RWPE1 (cell line): ENCODE data around the gene ARMCX6.
A peak's percentile ranks its signal among the peaks of the same experiment; 100 is the strongest.
"Not testable (repeated sequence)": the region's sequence is repeated elsewhere in the genome, so short reads cannot be mapped to it uniquely, and the experiment has no call there.

Experiments
- CTCF ChIA-PET: fragments of 350-600 bp; sonication (Branson Sonifier 250); formaldehyde crosslinking; extraction: SDS; loops from one replicate; lab custom pipeline; 2021; lab: Yijun Ruan, JAX
- POLR2A ChIA-PET: fragments of 400-600 bp; formaldehyde crosslinking; extraction: SDS; loops from one replicate; lab custom pipeline; 2020; ENCODE audit warnings: antibody characterized with exemption; ENCODE audit not compliant: low non-redundant PET; lab: Yijun Ruan, JAX
- DNase-seq: peaks from one replicate; pipeline ENCODE4 v3.0.0; 2012; ENCODE audit warnings: low spot score
- H3K27ac ChIP-seq: fragments of 450-650 bp; 2 replicates; pipeline ENCODE4 v1.5.1; 2017
- TF ChIP-seq, protein P1 (sequence below): fragments of 450-650 bp; conservative IDR thresholded peaks from 2 replicates; pipeline ENCODE4 v1.5.1; 2017; ENCODE audit warnings: low read depth, mild to moderate bottlenecking

Gene ARMCX6

DNA sequence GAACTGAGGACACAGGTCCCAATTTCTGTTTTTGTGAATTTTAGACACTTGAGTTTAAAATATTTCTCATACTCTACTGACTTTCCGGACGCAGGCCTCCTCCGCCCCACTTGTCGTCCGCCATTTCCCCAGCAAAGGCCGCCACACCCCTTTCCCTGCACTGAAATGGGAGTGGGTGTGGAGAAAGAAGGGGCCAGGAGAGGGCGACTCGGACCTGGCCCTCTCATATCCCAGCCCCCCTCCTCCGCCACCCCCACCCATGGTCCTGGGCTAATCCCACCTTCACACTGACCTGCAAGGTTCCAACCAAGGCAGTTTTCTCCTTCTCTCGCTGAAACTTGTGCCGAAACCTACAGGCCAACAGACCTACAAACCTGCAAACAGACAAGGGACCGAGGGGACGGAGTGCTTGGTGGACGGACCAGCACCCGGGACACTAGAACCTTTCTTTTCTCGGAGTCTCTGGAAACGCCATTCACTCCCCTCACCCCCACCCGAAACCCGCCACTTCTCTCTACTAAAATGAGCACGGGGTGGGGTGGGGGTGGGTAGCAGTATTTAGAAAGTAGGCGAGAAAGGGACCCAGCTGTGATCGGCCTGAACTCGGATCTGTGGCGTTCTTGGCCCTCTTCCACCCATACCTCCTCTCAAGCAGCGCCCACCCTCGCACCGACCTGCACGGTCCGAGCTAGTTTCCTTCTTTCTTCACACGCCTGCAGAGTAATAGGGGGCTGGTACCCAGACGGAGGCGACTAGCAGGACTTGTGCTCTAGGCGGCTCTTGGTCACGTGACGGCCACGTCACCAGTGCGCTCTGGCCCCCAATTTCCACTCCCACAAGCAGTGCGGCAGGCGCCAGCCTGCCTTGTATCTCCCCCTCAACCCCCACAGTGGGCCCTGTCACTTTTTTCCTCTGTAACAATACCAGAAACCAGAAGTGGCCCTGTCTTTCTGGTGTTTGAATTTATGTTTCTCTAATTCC lies at the start of gene ARMCX6:
TSS of gene ARMCX6 (minus strand) at position 790 of the 981 bp plus-strand sequence. CDS start 1,380 bp downstream, outside the sequence.
- TF ChIP-seq, protein P1, sequence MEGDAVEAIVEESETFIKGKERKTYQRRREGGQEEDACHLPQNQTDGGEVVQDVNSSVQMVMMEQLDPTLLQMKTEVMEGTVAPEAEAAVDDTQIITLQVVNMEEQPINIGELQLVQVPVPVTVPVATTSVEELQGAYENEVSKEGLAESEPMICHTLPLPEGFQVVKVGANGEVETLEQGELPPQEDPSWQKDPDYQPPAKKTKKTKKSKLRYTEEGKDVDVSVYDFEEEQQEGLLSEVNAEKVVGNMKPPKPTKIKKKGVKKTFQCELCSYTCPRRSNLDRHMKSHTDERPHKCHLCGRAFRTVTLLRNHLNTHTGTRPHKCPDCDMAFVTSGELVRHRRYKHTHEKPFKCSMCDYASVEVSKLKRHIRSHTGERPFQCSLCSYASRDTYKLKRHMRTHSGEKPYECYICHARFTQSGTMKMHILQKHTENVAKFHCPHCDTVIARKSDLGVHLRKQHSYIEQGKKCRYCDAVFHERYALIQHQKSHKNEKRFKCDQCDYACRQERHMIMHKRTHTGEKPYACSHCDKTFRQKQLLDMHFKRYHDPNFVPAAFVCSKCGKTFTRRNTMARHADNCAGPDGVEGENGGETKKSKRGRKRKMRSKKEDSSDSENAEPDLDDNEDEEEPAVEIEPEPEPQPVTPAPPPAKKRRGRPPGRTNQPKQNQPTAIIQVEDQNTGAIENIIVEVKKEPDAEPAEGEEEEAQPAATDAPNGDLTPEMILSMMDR: peak; percentile 42
- POLR2A ChIA-PET: no interaction called here
- H3K27ac ChIP-seq: peak within 1 kb of the TSS; percentile 56
- CTCF ChIA-PET: no interaction called here
- DNase-seq: peak; percentile 49

DNA sequence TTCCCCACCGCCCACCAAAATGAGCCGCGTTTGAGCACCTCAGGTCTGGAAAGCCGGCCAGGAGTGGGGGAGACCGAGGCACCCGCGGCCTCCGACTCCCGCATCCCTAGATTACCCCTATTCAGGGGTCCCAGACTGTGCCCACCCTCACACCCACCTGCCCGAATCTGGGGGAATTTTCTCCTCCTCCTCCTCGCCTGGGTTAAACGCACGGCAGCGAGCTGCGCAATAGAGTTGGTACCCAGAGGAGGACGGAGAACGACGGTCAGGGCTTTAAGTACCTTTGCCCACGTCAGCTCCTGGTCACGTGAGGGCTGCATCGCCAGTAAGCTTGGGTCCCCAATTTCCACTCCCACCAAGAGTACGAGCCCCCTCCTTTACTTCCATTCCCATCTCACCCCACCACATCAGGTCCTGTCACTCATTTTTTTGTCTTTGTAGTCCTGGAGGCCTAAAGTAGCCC lies 41.8 kb upstream of the ARMCX6 start, which contains the start of gene ARMCX2:
TSS of gene ARMCX2 (minus strand) at position 250 of the 463 bp plus-strand sequence. CDS start 2,262 bp downstream, outside the sequence.
- H3K27ac ChIP-seq: peak within 1 kb of the TSS; percentile 21; the same call in 1 of the 2 replicates
- ChIA-PET POLR2A (no interaction called here), CTCF (no interaction called here)
- TF ChIP-seq, protein P1: no peak
- DNase-seq: no peak

- CTCF ChIA-PET: no interaction called here
- TF ChIP-seq, protein P1: no peak
- H3K27ac ChIP-seq: peak overlapping the region; percentile 21; the same call in 1 of the 2 replicates
- POLR2A ChIA-PET: no interaction called here
- peak; percentile 29 for DNase-seq
Observed at GRCh38 chrX:101658661-101659491, 41.1 kb upstream of the ARMCX6 start.

- TF ChIP-seq, protein P1: no peak
- ChIA-PET CTCF (no interaction called here), POLR2A (no interaction called here)
- no peak for DNase-seq
- no peak overlapping the region for H3K27ac ChIP-seq
Observed at GRCh38 chrX:101657495-101657894, 39.7 kb upstream of the ARMCX6 start.

DNA sequence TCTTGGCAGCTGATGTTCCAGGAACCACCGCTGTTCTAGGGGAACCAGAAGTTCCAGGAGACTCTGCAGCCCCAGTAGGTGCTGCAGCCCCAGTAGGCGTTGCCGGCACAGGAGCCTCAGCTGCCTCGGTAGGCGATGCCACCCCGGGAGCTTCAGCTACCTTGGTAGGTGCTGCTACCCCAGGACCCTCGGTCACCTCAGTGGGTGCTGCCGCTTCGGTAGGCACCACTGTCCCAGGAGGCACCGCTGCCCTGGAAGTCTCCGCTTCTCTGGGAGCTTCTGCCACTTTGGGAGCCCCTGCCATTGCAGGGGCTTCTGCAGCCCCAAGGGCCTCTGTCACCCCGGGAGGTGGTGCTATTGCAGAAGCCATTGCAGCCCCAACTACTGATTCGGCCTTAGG lies 39.0 kb upstream of the ARMCX6 start:
- TF ChIP-seq, protein P1: no peak
- H3K27ac ChIP-seq: no peak overlapping the region
- no peak for DNase-seq
- CTCF ChIA-PET: no interaction called here
- POLR2A ChIA-PET: no interaction called here

- ChIA-PET POLR2A (no interaction called here), CTCF (no interaction called here)
- TF ChIP-seq, protein P1: no peak
- H3K27ac ChIP-seq: no peak overlapping the region
- no peak for DNase-seq
Observed at GRCh38 chrX:101655534-101655933, 37.7 kb upstream of the ARMCX6 start.

DNA sequence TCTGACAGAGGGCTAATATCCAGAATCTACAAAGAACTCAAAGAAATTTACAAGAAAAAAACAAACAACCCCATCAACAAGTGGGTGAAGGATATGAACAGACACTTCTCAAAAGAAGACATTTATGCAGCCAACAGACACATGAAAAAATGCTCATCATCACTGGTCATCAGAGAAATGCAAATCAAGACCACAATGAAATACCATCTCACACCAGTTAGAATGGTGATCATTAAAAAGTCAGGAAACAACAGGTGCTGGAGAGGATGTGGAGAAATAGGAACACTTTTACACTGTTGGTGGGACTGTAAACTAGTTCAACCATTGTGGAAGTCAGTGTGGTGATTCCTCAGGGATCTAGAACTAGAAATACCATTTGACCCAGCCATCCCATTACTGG lies 29.9 kb upstream of the ARMCX6 start:
- POLR2A ChIA-PET, H3K27ac ChIP-seq, CTCF ChIA-PET, DNase-seq: not testable (repeated sequence)
